BLaER1 treated with 17β-estradiol and CSF1 and Interleukin-3, amounts not matched to agents 10 nM and 100 nM (cell line): ENCODE data around the gene PCSK6.

Experiments
- H3K27ac ChIP-seq, 11 experiments: shearing (Covaris generic); formaldehyde crosslinking; 2 replicates each; pipeline ENCODE4 v1.8.1; 2022
- H3K27me3 ChIP-seq, 11 experiments: shearing (Covaris generic); formaldehyde crosslinking; 2 replicates each; pipeline ENCODE4 v1.8.1; 2022
- H3K36me3 ChIP-seq, 11 experiments: shearing (Covaris generic); formaldehyde crosslinking; 2 replicates each; pipeline ENCODE4 v1.8.1; 2022
- H3K4me1 ChIP-seq, 10 experiments: shearing (Covaris generic); formaldehyde crosslinking; 2 replicates each; pipeline ENCODE4 v1.8.1; 2022
- H3K4me2 ChIP-seq, 11 experiments: shearing (Covaris generic); formaldehyde crosslinking; 2 replicates each; pipeline ENCODE4 v1.8.1; 2022
- H3K4me3 ChIP-seq, 10 experiments: shearing (Covaris generic); formaldehyde crosslinking; 2 replicates each; pipeline ENCODE4 v1.8.1; 2022
- H3K9ac ChIP-seq, 11 experiments: shearing (Covaris generic); formaldehyde crosslinking; 2 replicates each; pipeline ENCODE4 v1.8.1; 2022
- H3K9me3 ChIP-seq, 11 experiments: shearing (Covaris generic); formaldehyde crosslinking; replicated peaks in 1 of 11; 2 replicates each; pipeline ENCODE4 v1.8.1; 2022
- H4K20me1 ChIP-seq, 11 experiments: shearing (Covaris generic); formaldehyde crosslinking; 2 replicates each; pipeline ENCODE4 v1.8.1; 2022
- Cebpa-rat ChIP-seq, 11 experiments: shearing (Covaris generic); IDR thresholded peaks; 2 replicates each; pipeline ENCODE4 v1.8.1; 2022

PCSK6 gene

GRCh38 chr15:101505610-101506337 lies 16.3 kb upstream of the PCSK6 start:
- Histone ChIP-seq H3K36me3 (no peaks in the 10 kb centered on the region), H4K20me1 (peaks cover 0 to 6% (median 0%) of the 10 kb centered on the region in 11 experiments; a peak in 4 of 22 replicates), H3K4me2 (peak overlapping the region in 10 of 11 experiments; percentile 17 to 79 (median 58); a peak in 19 of 22 replicates), H3K27me3 (peaks cover 0 to 8% (median 0%) of the 10 kb centered on the region in 11 experiments; a peak in 1 of 22 replicates), H3K4me3 (no peak overlapping the region), H3K9me3 (no peaks in the 10 kb centered on the region), H3K9ac (peak overlapping the region in 1 of 11 experiments; percentile 35; a peak in 1 of 22 replicates), H3K27ac (no peak overlapping the region), H3K4me1 (peaks cover 14 to 51% (median 39%) of the 10 kb centered on the region in 10 experiments)
- no peak for TF ChIP-seq Cebpa-rat (IDR thresholded peaks at IDR 0.05)

GRCh38 chr15:101504866-101505609 lies 15.5 kb upstream of the PCSK6 start:
- no peaks in the 10 kb centered on the region for H3K36me3 ChIP-seq
- H3K27me3 ChIP-seq, result peaks cover 0 to 8% (median 0%) of the 10 kb centered on the region in 11 experiments; a peak in 1 of 22 replicates
- peaks cover 21 to 58% (median 47%) of the 10 kb centered on the region in 10 experiments for H3K4me1 ChIP-seq
- peaks cover 0 to 13% (median 0%) of the 10 kb centered on the region in 11 experiments; a peak in 5 of 22 replicates for H4K20me1 ChIP-seq
- H3K4me3 ChIP-seq, result no peak overlapping the region
- H3K4me2 ChIP-seq, result peak overlapping the region in 10 of 11 experiments; percentile 17 to 79 (median 58); a peak in 19 of 22 replicates
- no peaks in the 10 kb centered on the region for H3K9me3 ChIP-seq
- TF ChIP-seq Cebpa-rat (IDR thresholded peaks at IDR 0.05), result no peak
- H3K9ac ChIP-seq, result no peak overlapping the region
- no peak overlapping the region for H3K27ac ChIP-seq

GRCh38 chr15:101504373-101504772 lies 14.9 kb upstream of the PCSK6 start:
- no peak for TF ChIP-seq Cebpa-rat (IDR thresholded peaks at IDR 0.05)
- peaks cover 0 to 8% (median 0%) of the 10 kb centered on the region in 11 experiments; a peak in 1 of 22 replicates for H3K27me3 ChIP-seq
- no peaks in the 10 kb centered on the region for H3K36me3 ChIP-seq
- H3K9me3 ChIP-seq, result no peaks in the 10 kb centered on the region
- H3K4me3 ChIP-seq, result no peak overlapping the region
- H3K27ac ChIP-seq, result no peak overlapping the region
- H4K20me1 ChIP-seq, result peaks cover 0 to 19% (median 0%) of the 10 kb centered on the region in 11 experiments; a peak in 8 of 22 replicates
- H3K9ac ChIP-seq, result no peak overlapping the region
- peak overlapping the region in 6 of 11 experiments; percentile 3 to 77 (median 64); a peak in 4 of 22 replicates for H3K4me2 ChIP-seq
- H3K4me1 ChIP-seq, result peaks cover 28 to 65% (median 53%) of the 10 kb centered on the region in 10 experiments

- H3K4me3 ChIP-seq, result no peak overlapping the region
- H3K27ac ChIP-seq, result no peak overlapping the region
- H3K4me1 ChIP-seq, result peaks cover 28 to 76% (median 64%) of the 10 kb centered on the region in 10 experiments
- no peak for TF ChIP-seq Cebpa-rat (IDR thresholded peaks at IDR 0.05)
- H3K4me2 ChIP-seq, result no peak overlapping the region
- no peaks in the 10 kb centered on the region for H3K9me3 ChIP-seq
- no peak overlapping the region for H3K9ac ChIP-seq
- peaks cover 0 to 30% (median 0%) of the 10 kb centered on the region in 11 experiments; a peak in 9 of 22 replicates for H4K20me1 ChIP-seq
- H3K27me3 ChIP-seq, result peaks cover 0 to 8% (median 0%) of the 10 kb centered on the region in 11 experiments; a peak in 2 of 22 replicates
- H3K36me3 ChIP-seq, result no peaks in the 10 kb centered on the region
Observed at GRCh38 chr15:101503296-101503599, 13.7 kb upstream of the PCSK6 start.

- Histone ChIP-seq H4K20me1 (peaks cover 0 to 34% (median 0%) of the 10 kb centered on the region in 11 experiments; a peak in 9 of 22 replicates), H3K27me3 (peaks cover 0 to 9% (median 0%) of the 10 kb centered on the region in 11 experiments; a peak in 2 of 22 replicates), H3K36me3 (no peaks in the 10 kb centered on the region), H3K9me3 (no peaks in the 10 kb centered on the region), H3K9ac (no peak overlapping the region), H3K4me2 (peak overlapping the region in 7 of 11 experiments; percentile 79 to 99 (median 93); a peak in 10 of 22 replicates), H3K4me3 (no peak overlapping the region), H3K4me1 (peaks cover 28 to 81% (median 70%) of the 10 kb centered on the region in 10 experiments), H3K27ac (no peak overlapping the region)
- no peak for TF ChIP-seq Cebpa-rat (IDR thresholded peaks at IDR 0.05)
Observed at GRCh38 chr15:101502572-101503295, 13.2 kb upstream of the PCSK6 start.

- peak overlapping the region in 2 of 11 experiments; percentile 5 to 66; a peak in 3 of 22 replicates for H3K27ac ChIP-seq
- H4K20me1 ChIP-seq, result peaks cover 0 to 40% (median 0%) of the 10 kb centered on the region in 11 experiments; a peak in 9 of 22 replicates
- H3K4me2 ChIP-seq, result peak overlapping the region; percentile 73 to 99 (median 91)
- H3K4me3 ChIP-seq, result peak overlapping the region in 4 of 10 experiments; percentile 8 to 33 (median 19); a peak in 4 of 20 replicates
- TF ChIP-seq Cebpa-rat (IDR thresholded peaks at IDR 0.05), result no peak
- H3K4me1 ChIP-seq, result peaks cover 30 to 86% (median 79%) of the 10 kb centered on the region in 10 experiments
- H3K36me3 ChIP-seq, result no peaks in the 10 kb centered on the region
- peak overlapping the region in 4 of 11 experiments; percentile 10 to 36 (median 14); a peak in 5 of 22 replicates for H3K9ac ChIP-seq
- H3K9me3 ChIP-seq, result no peaks in the 10 kb centered on the region
- H3K27me3 ChIP-seq, result peaks cover 0 to 18% (median 0%) of the 10 kb centered on the region in 11 experiments; a peak in 4 of 22 replicates
Observed at GRCh38 chr15:101501703-101502373, 12.3 kb upstream of the PCSK6 start.

- H3K9ac ChIP-seq, result peak overlapping the region in 2 of 11 experiments; percentile 10 to 16; a peak in 4 of 22 replicates
- peak overlapping the region in 1 of 10 experiments; percentile 10; a peak in 1 of 20 replicates for H3K4me3 ChIP-seq
- no peaks in the 10 kb centered on the region for H3K9me3 ChIP-seq
- H3K27me3 ChIP-seq, result peaks cover 0 to 25% (median 0%) of the 10 kb centered on the region in 11 experiments; a peak in 4 of 22 replicates
- no peak for TF ChIP-seq Cebpa-rat (IDR thresholded peaks at IDR 0.05)
- H4K20me1 ChIP-seq, result peaks cover 0 to 47% (median 0%) of the 10 kb centered on the region in 11 experiments; a peak in 9 of 22 replicates
- peak overlapping the region; percentile 73 to 99 (median 91) for H3K4me2 ChIP-seq
- no peaks in the 10 kb centered on the region for H3K36me3 ChIP-seq
- H3K4me1 ChIP-seq, result peaks cover 39 to 86% (median 81%) of the 10 kb centered on the region in 10 experiments
- peak overlapping the region in 3 of 11 experiments; percentile 36 to 68 (median 66); a peak in 6 of 22 replicates for H3K27ac ChIP-seq
Observed at GRCh38 chr15:101500865-101501551, 11.5 kb upstream of the PCSK6 start.
